Transverse colon (tissue), 4 donors: ENCODE data around the gene FYB1. TPM values are rescaled to one million over a fixed set of nuclear protein-coding genes. Genes with fewer than 3 reads are reported as not detected.

Experiments used
- DNase-seq: peaks from one replicate; pipeline ENCODE4 v3.0.0-alpha.2; 2019
- H3K27ac ChIP-seq, 4 donors: fragments of 200-600 bp; sonication (generic); 2 replicates each; pipeline ENCODE4 v1.5.1; 2016 to 2018; ENCODE audit warnings: inconsistent platforms in 4 of 4
- H3K27me3 ChIP-seq: fragments of 200-600 bp; sonication (generic); 2 replicates; pipeline ENCODE4 v1.5.1; 2017; ENCODE audit warnings: inconsistent platforms
- H3K36me3 ChIP-seq, 4 donors: fragments of 200-600 bp; sonication (generic); 2 replicates each; pipeline ENCODE4 v1.5.1; 2017 to 2019; ENCODE audit warnings: inconsistent platforms in 4 of 4
- H3K4me1 ChIP-seq, 4 donors: fragments of 200-600 bp; sonication (generic); 2 replicates each; pipeline ENCODE4 v1.5.1; 2017 to 2020; ENCODE audit warnings: inconsistent platforms in 4 of 4
- H3K4me3 ChIP-seq, 4 donors: fragments of 200-600 bp; sonication (generic); 1 replicate in 1 of 4; 2 replicates in 3 of 4; pipeline versions ENCODE4 v1.5.1 to v1.6.1; 2017 to 2019; ENCODE audit warnings: inconsistent platforms in 4 of 4
- H3K9me3 ChIP-seq, 2 donors: fragments of 200-600 bp; sonication (generic); 2 replicates each; pipeline ENCODE4 v1.5.1; 2017 to 2019; ENCODE audit warnings: inconsistent platforms in 2 of 2
- EP300 ChIP-seq: sonication (generic); formaldehyde crosslinking; IDR thresholded peaks from one replicate; pipeline ENCODE4 v1.6.1; 2017; ENCODE audit warnings: antibody characterized with exemption, low read depth
- POLR2A ChIP-seq: fragments of 450-650 bp; IDR thresholded peaks from one replicate; pipeline ENCODE4 v1.6.1; 2016; ENCODE audit warnings: antibody characterized with exemption, mild to moderate bottlenecking, moderate library complexity
- POLR2AphosphoS5 ChIP-seq, 3 donors: sonication (generic); formaldehyde crosslinking; IDR thresholded peaks; one replicate each; pipeline ENCODE4 v1.6.1; 2016; ENCODE audit warnings: antibody characterized with exemption in 3 of 3
- WGBS, 2 donors: methylation state at CpG; one replicate each; pipeline ENCODE4 v1.1.5; 2018; ENCODE audit warnings: low coverage in 1 of 2; 5-methylcytosine and 5-hydroxymethylcytosine counted together
- in situ Hi-C, 4 donors: fragments of 200-750 bp; cut with MboI; loops; one replicate each; pipeline versions ENCODE4 v1.15.0 to v1.15.1; 2017; ENCODE audit warnings: low sequenced_read_pairs in 3 of 4, low pct_ligation_motif_present in 1 of 4, low pct_unique_long_range_greater_than_20kb in 1 of 4
- intact Hi-C: fragments of 100-400 bp; cut with DNase I; formaldehyde crosslinking; loops from one replicate; pipeline ENCODE4 v1.15.1; 2023; ENCODE audit warnings: low total_unique reads
- total RNA-seq, 4 donors: library from RNA; depleted of rRNA; stranded (reverse); fragments of >200 nt; gene quantifications; one replicate each; pipeline ENCODE4 v1.1.0, GENCODE V29; 2016
- TF ChIP-seq, protein P1 (sequence below), 5 experiments: fragments of 200-600 bp in 3 of 5; fragments of 450-650 bp in 2 of 5; sonication (generic) in 3 of 5; IDR thresholded peaks; 1 replicate in 2 of 5; 2 replicates in 3 of 5; pipeline ENCODE4 v1.5.1; 2016 to 2017; ENCODE audit warnings: antibody characterized with exemption in 5 of 5, inconsistent platforms in 3 of 5, mild to moderate bottlenecking in 2 of 5, moderate library complexity in 1 of 5

FYB1 gene
- total RNA-seq, 4 donors from 2014 or later = 6.4 to 38.5 (median 17.5) TPM

DNA sequence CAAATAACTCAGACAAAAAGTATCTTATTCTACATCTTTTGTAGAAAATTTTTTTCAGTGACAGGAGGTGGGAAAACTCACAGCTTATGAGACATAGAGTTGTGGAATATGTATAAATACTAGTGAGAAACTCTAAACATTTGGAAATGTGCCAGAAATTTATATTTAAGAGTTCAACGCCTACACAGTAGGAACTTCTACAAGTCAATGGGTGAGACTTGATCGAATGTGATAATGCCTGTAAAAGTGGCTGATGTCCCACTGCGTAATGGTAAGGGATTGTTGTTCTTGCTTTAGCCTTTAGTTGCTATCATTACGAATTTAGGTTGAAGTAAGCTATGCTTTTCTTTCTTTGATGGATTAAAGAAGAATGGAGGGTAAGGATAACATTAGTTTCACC, 105.2 kb downstream of the FYB1 start:
- intact Hi-C loops (no loop called here), in situ Hi-C loops (no loop called here)
- WGBS, 2 donors = 84 to 89% methylated on average over 4 of the region's 4 CpGs
- Histone ChIP-seq H3K27me3 (no peaks in the 10 kb centered on the region), H3K9me3 (no peaks in the 10 kb centered on the region), H3K36me3 (no peaks in the 10 kb centered on the region), H3K4me1 (no peaks in the 10 kb centered on the region), H3K27ac (no peak overlapping the region), H3K4me3 (no peak overlapping the region)
- no peak for DNase-seq
- TF ChIP-seq, protein P1, sequence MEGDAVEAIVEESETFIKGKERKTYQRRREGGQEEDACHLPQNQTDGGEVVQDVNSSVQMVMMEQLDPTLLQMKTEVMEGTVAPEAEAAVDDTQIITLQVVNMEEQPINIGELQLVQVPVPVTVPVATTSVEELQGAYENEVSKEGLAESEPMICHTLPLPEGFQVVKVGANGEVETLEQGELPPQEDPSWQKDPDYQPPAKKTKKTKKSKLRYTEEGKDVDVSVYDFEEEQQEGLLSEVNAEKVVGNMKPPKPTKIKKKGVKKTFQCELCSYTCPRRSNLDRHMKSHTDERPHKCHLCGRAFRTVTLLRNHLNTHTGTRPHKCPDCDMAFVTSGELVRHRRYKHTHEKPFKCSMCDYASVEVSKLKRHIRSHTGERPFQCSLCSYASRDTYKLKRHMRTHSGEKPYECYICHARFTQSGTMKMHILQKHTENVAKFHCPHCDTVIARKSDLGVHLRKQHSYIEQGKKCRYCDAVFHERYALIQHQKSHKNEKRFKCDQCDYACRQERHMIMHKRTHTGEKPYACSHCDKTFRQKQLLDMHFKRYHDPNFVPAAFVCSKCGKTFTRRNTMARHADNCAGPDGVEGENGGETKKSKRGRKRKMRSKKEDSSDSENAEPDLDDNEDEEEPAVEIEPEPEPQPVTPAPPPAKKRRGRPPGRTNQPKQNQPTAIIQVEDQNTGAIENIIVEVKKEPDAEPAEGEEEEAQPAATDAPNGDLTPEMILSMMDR (IDR thresholded peaks at IDR 0.05) = no peak
- TF ChIP-seq EP300 = no peak
- TF ChIP-seq POLR2AphosphoS5 (IDR thresholded peaks at IDR 0.05) = no peak
- no peak for TF ChIP-seq POLR2A

- TF ChIP-seq POLR2AphosphoS5 (IDR thresholded peaks at IDR 0.05) (no peak), EP300 (no peak), POLR2A (no peak)
- TF ChIP-seq, protein P1 (IDR thresholded peaks at IDR 0.05) = no peak
Observed at GRCh38 chr5:39113354-39113953, 105.9 kb downstream of the FYB1 start.

DNA sequence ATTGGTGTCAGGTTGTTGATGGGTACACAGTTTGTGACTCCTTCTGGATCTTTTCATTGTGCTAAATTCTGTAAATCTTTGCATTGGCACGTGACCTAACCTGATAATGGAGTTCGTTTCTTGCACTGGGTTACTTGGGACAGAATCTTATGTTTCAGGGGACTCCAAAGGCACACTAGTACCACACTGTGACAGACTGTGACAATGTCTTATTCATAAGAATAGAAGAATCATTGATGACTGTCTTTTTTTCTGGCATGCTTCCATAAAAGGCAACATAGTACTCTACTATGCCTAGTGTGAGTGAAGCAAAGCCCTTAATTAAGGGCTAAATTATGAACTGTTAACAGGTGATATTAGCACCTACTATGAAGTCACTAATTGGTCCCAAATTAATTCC, 109.8 kb downstream of the FYB1 start:
- no peak for TF ChIP-seq POLR2A
- no peak for TF ChIP-seq POLR2AphosphoS5 (IDR thresholded peaks at IDR 0.05)
- TF ChIP-seq, protein P1 (IDR thresholded peaks at IDR 0.05) = no peak
- TF ChIP-seq EP300 = no peak
- H3K27ac ChIP-seq = no peak overlapping the region
- H3K4me1 ChIP-seq = no peaks in the 10 kb centered on the region
- H3K9me3 ChIP-seq = no peaks in the 10 kb centered on the region
- no peak overlapping the region for H3K4me3 ChIP-seq
- no peaks in the 10 kb centered on the region for H3K36me3 ChIP-seq
- WGBS, 2 donors = 63 to 66% methylated on average over 2 of the region's 2 CpGs
- intact Hi-C loops = loop anchor here (5.0 kb wide), 1 partner anchor 1237 kb away; no protein-coding TSS in a partner anchor
- DNase-seq = no peak
- H3K27me3 ChIP-seq = no peaks in the 10 kb centered on the region
- in situ Hi-C loops = no loop called here

More at GRCh38 chr5:39113354-39113953, 105.9 kb downstream of the FYB1 start:
- in situ Hi-C loops = no loop called here
- Histone ChIP-seq H3K27ac (no peak overlapping the region), H3K4me1 (no peaks in the 10 kb centered on the region), H3K4me3 (no peak overlapping the region), H3K9me3 (no peaks in the 10 kb centered on the region), H3K36me3 (no peaks in the 10 kb centered on the region), H3K27me3 (no peaks in the 10 kb centered on the region)
- DNase-seq = no peak
- 72 to 77% methylated on average over 4 of the region's 4 CpGs for WGBS, 2 donors
- intact Hi-C loops = no loop called here

- TF ChIP-seq POLR2A = no peak
- TF ChIP-seq EP300 = no peak
- TF ChIP-seq POLR2AphosphoS5 (IDR thresholded peaks at IDR 0.05) = no peak
- TF ChIP-seq, protein P1 (IDR thresholded peaks at IDR 0.05) = no peak
- no peaks in the 10 kb centered on the region for H3K9me3 ChIP-seq
- no peak for DNase-seq
- no peaks in the 10 kb centered on the region for H3K4me1 ChIP-seq
- intact Hi-C loops (loop anchor here (5.0 kb wide), 1 partner anchor 1237 kb away; no protein-coding TSS in a partner anchor), in situ Hi-C loops (no loop called here)
- H3K27ac ChIP-seq = no peak overlapping the region
- H3K4me3 ChIP-seq = no peak overlapping the region
- H3K36me3 ChIP-seq = no peaks in the 10 kb centered on the region
- no peaks in the 10 kb centered on the region for H3K27me3 ChIP-seq
- 59 to 76% methylated on average over 3 of the region's 3 CpGs for WGBS, 2 donors
Observed at GRCh38 chr5:39108987-39109386, 110.4 kb downstream of the FYB1 start.
